Peyer's patch (tissue), 4 donors: Measurements from ENCODE around the gene RFX4.

Experiments used
- CTCF ChIP-seq, 6 experiments: fragments of 450-650 bp in 4 of 6; fragments of 200-600 bp in 2 of 6; sonication (generic) in 1 of 6; IDR thresholded peaks; one replicate each; pipeline ENCODE4 v1.5.1; 2017 to 2019; ENCODE audit warnings: antibody characterized with exemption in 6 of 6, mild to moderate bottlenecking in 3 of 6, moderate library complexity in 1 of 6
- POLR2A ChIP-seq, 2 donors: fragments of 450-650 bp; IDR thresholded peaks; one replicate each; pipeline ENCODE4 v1.5.1; 2017; ENCODE audit warnings: antibody characterized with exemption in 2 of 2, mild to moderate bottlenecking in 2 of 2, moderate library complexity in 2 of 2

GRCh38 chr12:106705971-106706370, 123.2 kb downstream of the RFX4 start:
- TF ChIP-seq CTCF (IDR thresholded peaks at IDR 0.05) (no peak), POLR2A (IDR thresholded peaks at IDR 0.05) (no peak)
